ENCODE measurements around the gene ABHD6.

ABHD6 gene

DNA sequence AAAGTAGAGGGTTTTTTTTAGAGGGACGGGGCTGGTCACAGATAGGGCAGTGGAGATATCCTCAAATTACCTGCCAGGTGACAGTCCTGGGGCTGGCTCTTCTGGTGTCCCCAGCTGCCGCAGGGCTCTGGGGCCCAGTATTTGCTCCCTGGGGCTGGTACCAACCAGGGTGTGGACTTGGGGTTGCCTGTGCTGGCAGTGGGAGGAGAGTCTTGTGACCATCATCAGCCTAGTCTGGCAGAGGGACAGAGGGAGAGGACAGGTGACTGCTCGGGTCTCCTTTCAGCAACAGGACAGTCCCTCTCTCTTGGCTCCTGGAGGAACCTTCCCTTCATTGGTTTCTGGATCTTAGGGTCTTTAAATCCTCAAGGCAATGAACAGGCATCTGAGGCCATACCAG lies 60.6 kb downstream of the ABHD6 start:
- peaks cover 2% of the 10 kb centered on the region in 2 donors for H3K4me1 ChIP-seq (ENCODE audit: control insufficient read depth in 2 of 2, insufficient read depth in 1 of 2, low read depth in 1 of 2, low read length in 2 of 2)
- H4K8ac ChIP-seq (ENCODE audit: low read depth, low read length), result no peak overlapping the region
- peaks cover 0 to under 1% of the 10 kb centered on the region in 2 donors for H3K36me3 ChIP-seq (replicated peaks in 1 of 2; ENCODE audit: control insufficient read depth in 2 of 2, insufficient read depth in 2 of 2, low read length in 2 of 2)
- H3K79me1 ChIP-seq (ENCODE audit: low read depth, low read length), result no peaks in the 10 kb centered on the region
- H3K4ac ChIP-seq (ENCODE audit: low read length), result no peak overlapping the region
- H2AK5ac ChIP-seq (ENCODE audit: low read depth, low read length), result peak overlapping the region; percentile 49
- no peak overlapping the region for H3K9ac ChIP-seq (ENCODE audit: low read depth, low read length, poor library complexity)
- no peak overlapping the region for H3K18ac ChIP-seq (ENCODE audit: low read length)
- no peak overlapping the region for H2BK15ac ChIP-seq (ENCODE audit: low read length)
- H3K23ac ChIP-seq (ENCODE audit: low read depth, low read length, poor library complexity), result peak overlapping the region; percentile 13
- H3K4me2 ChIP-seq (ENCODE audit: insufficient read depth, low read length, poor library complexity, severe bottlenecking), result no peak overlapping the region
- no peak for DNase-seq (ENCODE audit: low spot score)
- H3K14ac ChIP-seq (ENCODE audit: low read length), result no peak overlapping the region
- H2BK5ac ChIP-seq (ENCODE audit: low read length), result no peak overlapping the region
- no peak overlapping the region for H3K27ac ChIP-seq (replicated peaks; ENCODE audit: low read length)
- no peak overlapping the region for H3K4me3 ChIP-seq (ENCODE audit: low read length in 2 of 2)
- H2AFZ ChIP-seq (ENCODE audit: low read length), result no peak overlapping the region
- H3K27me3 ChIP-seq (ENCODE audit: control insufficient read depth in 3 of 3, insufficient read depth in 3 of 3, low read depth in 1 of 3, low read length in 3 of 3), result peaks cover 0 to 41% (median 3%) of the 10 kb centered on the region in 3 experiments
- no peak overlapping the region for H2BK12ac ChIP-seq (ENCODE audit: low read length)
- peaks cover 2 to 5% of the 10 kb centered on the region in 2 donors for H3K9me3 ChIP-seq (replicated peaks in 1 of 2; ENCODE audit: control insufficient read depth in 2 of 2, insufficient read depth in 1 of 2, low read depth in 1 of 2, low read length in 2 of 2)
- no peak overlapping the region for H2BK120ac ChIP-seq (ENCODE audit: low read depth, low read length)
- peak overlapping the region; percentile 83 for H4K91ac ChIP-seq (ENCODE audit: low read depth, low read length, poor library complexity)
- no CpG with 5 or more reads among the region's 3 CpGs for WGBS, 2 donors (ENCODE audit: extremely low coverage in 2 of 2, insufficient read length in 2 of 2, insufficient replicate concordance in 1 of 2)

DNA sequence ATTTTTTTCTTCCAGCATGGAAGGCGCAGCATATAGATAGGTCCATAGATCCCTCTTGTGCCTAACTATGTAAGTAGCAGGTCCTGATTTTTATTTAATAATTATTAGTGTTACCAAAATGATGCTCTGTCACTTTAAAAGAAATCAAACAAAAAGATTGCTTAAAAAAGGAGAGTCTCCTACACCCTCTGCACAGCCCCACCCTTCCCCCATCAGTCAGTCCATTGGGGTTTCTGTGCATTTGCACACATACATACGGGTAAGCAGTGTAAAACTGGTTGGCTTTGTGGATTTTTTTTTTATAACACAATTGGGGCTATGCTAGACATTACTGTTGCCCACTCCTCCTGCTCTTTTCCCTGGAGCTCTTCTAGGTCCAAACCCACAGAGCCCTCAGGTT lies 61.5 kb downstream of the ABHD6 start:
- peaks cover 0 to 41% (median 3%) of the 10 kb centered on the region in 3 experiments for H3K27me3 ChIP-seq (ENCODE audit: control insufficient read depth in 3 of 3, insufficient read depth in 3 of 3, low read depth in 1 of 3, low read length in 3 of 3)
- H3K4me2 ChIP-seq (ENCODE audit: insufficient read depth, low read length, poor library complexity, severe bottlenecking), result no peak overlapping the region
- H2BK120ac ChIP-seq (ENCODE audit: low read depth, low read length), result no peak overlapping the region
- H3K18ac ChIP-seq (ENCODE audit: low read length), result no peak overlapping the region
- no peak overlapping the region for H2BK15ac ChIP-seq (ENCODE audit: low read length)
- peaks cover 2% of the 10 kb centered on the region in 2 donors for H3K4me1 ChIP-seq (ENCODE audit: control insufficient read depth in 2 of 2, insufficient read depth in 1 of 2, low read depth in 1 of 2, low read length in 2 of 2)
- H2AK5ac ChIP-seq (ENCODE audit: low read depth, low read length), result no peak overlapping the region
- no CpG with 5 or more reads among the region's 2 CpGs for WGBS, 2 donors (ENCODE audit: extremely low coverage in 2 of 2, insufficient read length in 2 of 2, insufficient replicate concordance in 1 of 2)
- H3K23ac ChIP-seq (ENCODE audit: low read depth, low read length, poor library complexity), result no peak overlapping the region
- H2AFZ ChIP-seq (ENCODE audit: low read length), result no peak overlapping the region
- DNase-seq (ENCODE audit: low spot score), result no peak
- no peak overlapping the region for H3K14ac ChIP-seq (ENCODE audit: low read length)
- H3K4me3 ChIP-seq (ENCODE audit: low read length in 2 of 2), result no peak overlapping the region
- no peaks in the 10 kb centered on the region for H3K79me1 ChIP-seq (ENCODE audit: low read depth, low read length)
- no peak overlapping the region for H2BK12ac ChIP-seq (ENCODE audit: low read length)
- H4K91ac ChIP-seq (ENCODE audit: low read depth, low read length, poor library complexity), result no peak overlapping the region
- no peak overlapping the region for H3K27ac ChIP-seq (replicated peaks; ENCODE audit: low read length)
- no peak overlapping the region for H2BK5ac ChIP-seq (ENCODE audit: low read length)
- H4K8ac ChIP-seq (ENCODE audit: low read depth, low read length), result no peak overlapping the region
- no peak overlapping the region for H3K9ac ChIP-seq (ENCODE audit: low read depth, low read length, poor library complexity)
- H3K9me3 ChIP-seq (replicated peaks in 1 of 2; ENCODE audit: control insufficient read depth in 2 of 2, insufficient read depth in 1 of 2, low read depth in 1 of 2, low read length in 2 of 2), result peaks cover 2 to 5% of the 10 kb centered on the region in 2 donors
- no peaks in the 10 kb centered on the region for H3K36me3 ChIP-seq (replicated peaks in 1 of 2; ENCODE audit: control insufficient read depth in 2 of 2, insufficient read depth in 2 of 2, low read length in 2 of 2)
- H3K4ac ChIP-seq (ENCODE audit: low read length), result no peak overlapping the region

- Histone ChIP-seq H3K27ac (replicated peaks; ENCODE audit: low read length) (no peak overlapping the region), H2BK5ac (ENCODE audit: low read length) (no peak overlapping the region), H3K23ac (ENCODE audit: low read depth, low read length, poor library complexity) (no peak overlapping the region), H3K79me1 (ENCODE audit: low read depth, low read length) (no peaks in the 10 kb centered on the region), H4K91ac (ENCODE audit: low read depth, low read length, poor library complexity) (no peak overlapping the region), H3K4ac (ENCODE audit: low read length) (no peak overlapping the region), H3K18ac (ENCODE audit: low read length) (no peak overlapping the region), H2BK15ac (ENCODE audit: low read length) (no peak overlapping the region), H2AFZ (ENCODE audit: low read length) (no peak overlapping the region), H3K9ac (ENCODE audit: low read depth, low read length, poor library complexity) (no peak overlapping the region), H3K27me3 (ENCODE audit: control insufficient read depth in 3 of 3, insufficient read depth in 3 of 3, low read depth in 1 of 3, low read length in 3 of 3) (peaks cover 0 to 41% (median 3%) of the 10 kb centered on the region in 3 experiments), H3K9me3 (replicated peaks in 1 of 2; ENCODE audit: control insufficient read depth in 2 of 2, insufficient read depth in 1 of 2, low read depth in 1 of 2, low read length in 2 of 2) (peaks cover 2 to 5% of the 10 kb centered on the region in 2 donors), H2AK5ac (ENCODE audit: low read depth, low read length) (peak overlapping the region; percentile 19), H2BK12ac (ENCODE audit: low read length) (no peak overlapping the region), H4K8ac (ENCODE audit: low read depth, low read length) (no peak overlapping the region), H3K4me3 (ENCODE audit: low read length in 2 of 2) (no peak overlapping the region), H2BK120ac (ENCODE audit: low read depth, low read length) (no peak overlapping the region), H3K14ac (ENCODE audit: low read length) (no peak overlapping the region), H3K36me3 (replicated peaks in 1 of 2; ENCODE audit: control insufficient read depth in 2 of 2, insufficient read depth in 2 of 2, low read length in 2 of 2) (no peaks in the 10 kb centered on the region), H3K4me1 (ENCODE audit: control insufficient read depth in 2 of 2, insufficient read depth in 1 of 2, low read depth in 1 of 2, low read length in 2 of 2) (peaks cover 2% of the 10 kb centered on the region in 2 donors), H3K4me2 (ENCODE audit: insufficient read depth, low read length, poor library complexity, severe bottlenecking) (no peak overlapping the region)
- no CpG with 5 or more reads among the region's 8 CpGs for WGBS, 2 donors (ENCODE audit: extremely low coverage in 2 of 2, insufficient read length in 2 of 2, insufficient replicate concordance in 1 of 2)
- DNase-seq (ENCODE audit: low spot score), result peak; percentile 35
Measured at GRCh38 chr3:58299839-58300516, 62.4 kb downstream of the ABHD6 start.

DNA sequence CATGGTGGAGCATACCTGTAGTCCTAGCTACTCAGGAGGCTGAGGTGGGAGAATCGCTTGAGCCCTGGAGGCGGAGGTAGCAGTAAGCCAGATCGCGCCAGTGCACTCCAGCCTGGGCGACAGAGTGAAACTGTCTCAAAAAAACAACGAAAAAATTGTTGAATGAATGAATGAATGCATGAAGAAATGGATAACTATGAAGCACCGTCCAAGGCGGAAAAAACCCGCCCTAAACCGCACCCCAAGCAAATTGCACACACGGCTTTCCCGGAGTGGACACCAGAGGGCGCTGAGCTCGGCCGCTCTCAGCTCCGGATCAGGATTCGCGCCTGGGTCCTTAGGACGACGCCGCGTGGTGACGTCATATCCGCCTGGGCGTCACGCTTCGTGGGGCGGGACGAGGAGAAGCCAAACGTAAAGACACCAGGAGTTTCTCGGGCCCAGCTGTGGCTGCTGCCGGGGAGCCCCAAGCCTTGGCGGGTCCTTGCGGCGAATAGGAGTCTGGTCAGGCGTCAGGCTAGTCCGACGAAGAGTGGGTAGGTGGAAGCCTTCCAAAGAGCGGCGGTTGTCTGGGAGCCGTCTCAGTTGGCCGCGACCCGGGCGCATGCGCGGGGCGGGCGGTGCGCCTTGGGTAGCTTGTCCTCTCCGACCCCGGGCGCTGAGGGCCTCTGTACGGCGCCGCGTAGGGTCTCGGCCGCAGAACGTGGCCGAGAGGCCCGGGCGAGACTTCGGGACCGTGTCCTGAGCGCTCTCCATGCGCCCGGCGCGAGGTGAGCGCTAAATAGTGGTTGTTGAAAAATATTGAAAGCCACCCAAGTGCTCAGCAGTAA lies 68.5 kb downstream of the ABHD6 start, which contains the start of the genes HTD2 and RPP14:
Gene HTD2, plus strand, starts transcription at position 639 of the 830 bp plus-strand sequence. CDS start 11,094 bp downstream, outside the sequence.
Gene RPP14, plus strand, starts transcription at position 364 of the 830 bp plus-strand sequence. CDS start 4,085 bp downstream, outside the sequence.
- H3K4me3 ChIP-seq (ENCODE audit: low read length in 2 of 2), result peak within 1 kb of the TSS; percentile 75 to 96
- peak within 1 kb of the TSS; percentile 14 for H3K14ac ChIP-seq (ENCODE audit: low read length)
- H3K9ac ChIP-seq (ENCODE audit: low read depth, low read length, poor library complexity), result peak within 1 kb of the TSS; percentile 89
- no peak within 1 kb of the TSS for H3K23ac ChIP-seq (ENCODE audit: low read depth, low read length, poor library complexity)
- DNase-seq (ENCODE audit: low spot score), result peak; percentile 96
- no peak within 1 kb of the TSS for H3K4ac ChIP-seq (ENCODE audit: low read length)
- peaks cover 4 to 35% of the 10 kb centered on the region in 2 donors for H3K36me3 ChIP-seq (replicated peaks in 1 of 2; ENCODE audit: control insufficient read depth in 2 of 2, insufficient read depth in 2 of 2, low read length in 2 of 2)
- peaks cover 0 to 9% (median 1%) of the 10 kb centered on the region in 3 experiments for H3K27me3 ChIP-seq (ENCODE audit: control insufficient read depth in 3 of 3, insufficient read depth in 3 of 3, low read depth in 1 of 3, low read length in 3 of 3)
- H2AFZ ChIP-seq (ENCODE audit: low read length), result peak within 1 kb of the TSS; percentile 93
- no peak within 1 kb of the TSS for H4K8ac ChIP-seq (ENCODE audit: low read depth, low read length)
- H3K4me1 ChIP-seq (ENCODE audit: control insufficient read depth in 2 of 2, insufficient read depth in 1 of 2, low read depth in 1 of 2, low read length in 2 of 2), result peaks cover 6% of the 10 kb centered on the region in 2 donors
- H3K27ac ChIP-seq (replicated peaks; ENCODE audit: low read length), result peak within 1 kb of the TSS; percentile 94
- no peaks in the 10 kb centered on the region for H3K9me3 ChIP-seq (replicated peaks in 1 of 2; ENCODE audit: control insufficient read depth in 2 of 2, insufficient read depth in 1 of 2, low read depth in 1 of 2, low read length in 2 of 2)
- H2BK12ac ChIP-seq (ENCODE audit: low read length), result no peak within 1 kb of the TSS
- H3K79me1 ChIP-seq (ENCODE audit: low read depth, low read length), result peaks cover 5% of the 10 kb centered on the region
- H4K91ac ChIP-seq (ENCODE audit: low read depth, low read length, poor library complexity), result no peak within 1 kb of the TSS
- no peak within 1 kb of the TSS for H2BK120ac ChIP-seq (ENCODE audit: low read depth, low read length)
- peak within 1 kb of the TSS; percentile 100 for H3K18ac ChIP-seq (ENCODE audit: low read length)
- peak within 1 kb of the TSS; percentile 36 for H2AK5ac ChIP-seq (ENCODE audit: low read depth, low read length)
- H3K4me2 ChIP-seq (ENCODE audit: insufficient read depth, low read length, poor library complexity, severe bottlenecking), result peak within 1 kb of the TSS; percentile 85
- H2BK5ac ChIP-seq (ENCODE audit: low read length), result peak within 1 kb of the TSS; percentile 97
- no CpG with 5 or more reads among the region's 71 CpGs for whole genome bisulfite sequencing, 2 donors (ENCODE audit: extremely low coverage in 2 of 2, insufficient read length in 2 of 2, insufficient replicate concordance in 1 of 2)
- H2BK15ac ChIP-seq (ENCODE audit: low read length), result peak within 1 kb of the TSS; percentile 77
